SK-MEL-5 (cell line): ENCODE measurements around the gene ARID3A. TPM values are rescaled to one million over a fixed set of nuclear protein-coding genes. Genes with fewer than 3 reads are reported as not detected.

Experiments used
- DNase-seq: peaks from one replicate; pipeline ENCODE4 v3.0.0-alpha.2; 2016; ENCODE audit warnings: low read depth, low spot score
- in situ Hi-C: cut with HindIII; loops from 2 replicates; pipeline ENCODE4 v1.10.0; 2016; ENCODE audit warnings: low sequenced_read_pairs, high pct_unique_total_duplicates, low pct_unique_long_range_greater_than_20kb
- total RNA-seq: library from RNA; depleted of rRNA; stranded (reverse); fragments of >200 nt; shearing (Covaris generic); gene quantifications from 2 replicates; pipeline ENCODE4 v1.2.3, GENCODE V29; 2014

ARID3A gene
- total RNA-seq, 1 experiment from 2014 or later = 6.6 TPM

DNA sequence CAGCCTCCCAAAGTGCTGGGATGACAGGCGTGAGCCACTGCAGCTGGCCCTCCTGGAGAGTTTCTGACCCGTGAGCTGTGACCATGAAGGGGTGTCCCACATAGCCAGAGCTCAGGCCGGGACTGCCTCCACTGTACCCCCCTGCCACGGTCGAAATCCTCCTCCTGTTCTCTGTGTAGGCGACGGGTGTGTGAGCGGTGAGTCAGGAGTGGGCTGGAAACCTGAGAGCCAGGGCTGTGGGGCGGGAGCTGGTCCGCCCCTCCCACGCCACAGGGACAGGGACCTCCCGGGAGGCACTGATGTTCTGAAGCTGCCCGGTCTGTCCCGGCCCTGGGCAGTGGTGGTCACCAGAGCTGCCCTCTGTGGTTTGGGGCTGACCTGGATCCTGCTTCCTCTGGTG is 62.2 kb downstream of the ARID3A start:
- in situ Hi-C loops = no loop called here
- DNase-seq = no peak

DNA sequence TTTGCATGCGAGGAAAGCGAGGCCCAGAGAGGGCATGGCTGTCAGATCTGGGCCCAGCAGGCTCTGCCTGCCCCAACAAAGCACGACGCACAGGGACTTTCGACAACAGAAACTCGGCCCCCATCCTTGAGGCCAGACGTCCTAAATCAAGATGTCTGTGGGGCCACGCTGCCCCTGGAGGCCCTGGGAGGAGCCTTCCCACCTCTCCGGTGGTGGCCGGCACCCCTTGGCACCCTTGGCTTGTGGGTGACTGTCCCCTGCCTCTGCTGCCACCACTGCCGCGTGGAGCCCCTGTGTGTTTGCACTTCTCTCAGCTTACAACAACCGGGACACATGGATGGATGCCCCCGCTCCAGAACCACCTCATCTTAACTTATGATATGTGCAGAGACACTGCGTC is 62.7 kb downstream of the ARID3A start:
- no peak for DNase-seq
- in situ Hi-C loops = no loop called here

- in situ Hi-C loops = no loop called here
These were observed 63.7 kb downstream of the ARID3A start for GRCh38 chr19:989381-990081.

GRCh38 chr19:990119-990571 is 64.3 kb downstream of the ARID3A start:
- DNase-seq = no peak
- in situ Hi-C loops = no loop called here

More at GRCh38 chr19:989381-990081, 63.7 kb downstream of the ARID3A start:
- no peak for DNase-seq

- in situ Hi-C loops = no loop called here
- DNase-seq = no peak
These were observed 64.9 kb downstream of the ARID3A start for GRCh38 chr19:990746-991145.

GRCh38 chr19:991174-991931 is 65.5 kb downstream of the ARID3A start:
- in situ Hi-C loops = no loop called here
- DNase-seq = peak; percentile 32

DNA sequence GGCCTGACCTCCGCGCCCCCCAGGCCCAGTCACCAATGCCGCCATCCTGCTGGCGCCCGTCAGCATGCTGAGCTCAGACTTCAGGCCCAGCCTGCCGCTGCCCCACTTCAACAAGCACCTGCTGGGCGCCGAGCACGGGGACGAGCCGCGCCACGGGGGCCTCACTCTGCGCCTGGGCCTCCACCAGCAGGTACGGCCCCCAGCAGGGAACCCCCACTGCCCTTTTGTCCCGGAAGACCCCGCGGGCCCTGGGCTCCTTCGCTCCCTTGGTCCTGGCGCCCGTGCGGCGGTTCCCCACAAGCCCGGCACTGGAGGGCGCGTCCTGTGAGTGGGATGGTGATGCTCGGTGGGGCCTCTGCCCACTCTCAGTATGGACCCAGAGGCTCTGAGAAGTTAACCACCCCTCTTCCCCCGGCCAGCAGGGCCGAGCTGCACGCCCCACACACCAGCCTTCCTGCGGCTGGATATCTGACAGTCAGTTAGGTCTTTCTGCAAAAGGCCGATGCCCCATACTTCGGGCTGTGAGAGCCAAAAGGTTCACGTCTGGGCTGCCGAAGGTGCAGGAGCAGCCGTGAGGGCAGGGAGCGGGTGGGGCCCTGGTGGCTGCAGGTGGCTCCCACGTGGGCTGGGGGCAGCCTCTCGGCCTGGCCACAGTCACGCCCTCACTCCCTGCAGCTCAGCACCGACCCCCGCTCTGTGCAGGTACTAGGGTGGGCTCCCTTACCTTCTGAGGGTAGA is 66.3 kb downstream of the ARID3A start:
- DNase-seq = no peak
- in situ Hi-C loops = no loop called here

DNA sequence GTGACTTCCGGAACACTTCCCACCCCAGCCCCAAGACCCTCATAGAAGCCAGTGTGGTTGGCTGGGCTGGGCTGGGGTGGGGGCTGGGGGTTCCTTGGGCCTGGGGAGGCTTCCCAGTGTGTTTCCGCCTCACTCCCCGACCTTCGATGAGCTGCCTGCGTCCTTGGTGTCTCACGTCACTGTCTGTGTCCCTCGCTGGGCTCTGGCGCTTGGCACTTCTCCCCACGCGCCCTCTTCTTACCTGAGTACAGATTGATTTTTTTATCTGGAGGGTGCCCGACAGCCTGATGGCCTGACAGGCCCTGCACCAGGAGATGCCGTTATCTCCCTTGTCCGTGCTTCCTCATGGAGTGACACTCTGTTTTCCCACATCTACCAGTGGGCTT is 66.8 kb downstream of the ARID3A start:
- no peak for DNase-seq
- in situ Hi-C loops = no loop called here

GRCh38 chr19:993361-993830 is 67.6 kb downstream of the ARID3A start:
- no peak for DNase-seq
- in situ Hi-C loops = no loop called here

DNA sequence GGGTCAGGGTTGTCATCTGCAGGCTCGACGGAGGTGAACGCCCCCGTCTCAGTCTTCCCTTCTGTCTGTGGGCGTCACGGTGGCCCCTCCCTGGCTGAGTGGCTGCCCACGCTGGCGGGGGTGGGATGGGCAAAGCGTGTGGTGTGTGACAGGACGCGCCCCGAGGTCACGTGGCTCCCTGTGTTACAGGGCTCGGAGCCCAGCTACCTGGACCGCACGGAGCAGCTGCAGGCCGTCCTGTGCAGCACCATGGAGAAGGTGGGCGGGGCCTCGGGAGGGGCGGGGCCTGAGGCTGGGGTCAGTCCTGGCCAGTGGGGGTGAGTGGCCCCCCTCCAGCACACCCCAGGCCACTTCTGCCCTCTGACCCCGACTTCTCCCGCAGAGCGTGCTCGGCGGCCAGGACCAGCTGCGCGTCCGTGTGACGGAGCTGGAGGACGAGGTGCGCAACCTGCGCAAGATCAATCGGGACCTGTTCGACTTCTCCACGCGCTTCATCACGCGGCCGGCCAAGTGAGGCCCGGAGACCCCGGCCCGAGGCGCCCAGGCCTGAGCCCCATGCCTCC is 68.1 kb downstream of the ARID3A start:
- in situ Hi-C loops = no loop called here
- DNase-seq = no peak

DNA sequence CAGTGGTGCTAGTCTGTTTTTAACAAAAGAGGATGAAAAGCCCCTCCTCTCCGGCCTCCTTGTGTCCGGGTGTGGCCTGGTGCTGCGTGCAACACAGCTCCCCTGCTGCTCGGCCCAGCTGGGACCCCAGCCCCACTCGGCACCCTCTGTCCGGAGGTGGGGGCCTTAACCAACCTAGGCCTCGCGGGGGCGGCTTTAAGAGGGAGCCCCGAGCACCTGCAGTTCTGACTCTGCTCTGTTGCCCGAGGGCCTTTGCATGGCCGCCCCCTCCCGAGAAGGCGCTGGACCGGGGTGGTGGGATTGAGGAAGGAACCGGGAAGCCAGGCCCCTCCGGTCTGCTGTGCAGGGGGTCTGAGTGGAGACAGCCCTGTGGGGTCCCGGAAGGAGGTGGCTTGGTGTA is 68.7 kb downstream of the ARID3A start:
- in situ Hi-C loops = no loop called here

GRCh38 chr19:995051-995827 is 69.4 kb downstream of the ARID3A start:
- DNase-seq = no peak
- in situ Hi-C loops = no loop called here

More for the DNA sequence above, 68.7 kb downstream of the ARID3A start:
- DNase-seq = no peak

- in situ Hi-C loops = no loop called here
- no peak for DNase-seq
These were observed 70.4 kb downstream of the ARID3A start for GRCh38 chr19:996051-996838.

DNA sequence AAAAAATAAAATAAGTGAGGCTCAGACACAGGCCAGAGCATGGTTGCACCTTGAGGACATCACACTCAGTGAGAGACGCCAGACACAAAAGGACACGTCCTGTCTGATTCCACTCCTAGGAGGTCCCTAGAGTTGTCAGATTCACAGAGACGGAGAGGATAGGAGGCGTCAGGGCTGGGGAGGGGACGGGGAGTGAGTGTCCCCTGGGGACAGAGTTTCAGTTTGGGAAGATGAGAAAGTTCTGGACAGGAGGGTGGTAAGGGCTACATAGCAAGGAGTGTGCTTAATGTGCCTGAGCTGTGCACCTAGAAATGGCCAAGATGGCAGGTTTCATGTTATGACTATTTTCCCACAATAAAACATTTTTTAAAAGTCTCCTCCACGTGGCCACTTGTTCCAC is 72.2 kb downstream of the ARID3A start:
- in situ Hi-C loops = no loop called here
- DNase-seq = no peak

- DNase-seq = no peak
- in situ Hi-C loops = no loop called here
These were observed 73.5 kb downstream of the ARID3A start for GRCh38 chr19:999379-999719.

- peak; percentile 40 for DNase-seq
- in situ Hi-C loops = no loop called here
These were observed 74.3 kb downstream of the ARID3A start, which contains the start of gene GRIN3B for GRCh38 chr19:1000095-1000494. GRIN3B (plus strand) TSS chr19:1000419; CDS start chr19:1000438, 19 bp downstream.
